ENCODE results near the gene OTOG.

GRCh38 chr11:17546240-17546639, 819 bp upstream of the OTOG start:
- TF ChIP-seq POLR2A (IDR thresholded peaks at IDR 0.05) = no peak
- TF ChIP-seq CTCF (IDR thresholded peaks at IDR 0.05) = no peak
